CD4-positive, alpha-beta T cell treated with Interleukin-1 beta for 1 hour (primary cell): ENCODE results near the gene UBE2J2.

Experiments used
- DNase-seq, 2 donors: peaks; one replicate each; pipeline ENCODE4 v3.0.0-alpha.2; 2020 to 2022

Gene UBE2J2

DNA sequence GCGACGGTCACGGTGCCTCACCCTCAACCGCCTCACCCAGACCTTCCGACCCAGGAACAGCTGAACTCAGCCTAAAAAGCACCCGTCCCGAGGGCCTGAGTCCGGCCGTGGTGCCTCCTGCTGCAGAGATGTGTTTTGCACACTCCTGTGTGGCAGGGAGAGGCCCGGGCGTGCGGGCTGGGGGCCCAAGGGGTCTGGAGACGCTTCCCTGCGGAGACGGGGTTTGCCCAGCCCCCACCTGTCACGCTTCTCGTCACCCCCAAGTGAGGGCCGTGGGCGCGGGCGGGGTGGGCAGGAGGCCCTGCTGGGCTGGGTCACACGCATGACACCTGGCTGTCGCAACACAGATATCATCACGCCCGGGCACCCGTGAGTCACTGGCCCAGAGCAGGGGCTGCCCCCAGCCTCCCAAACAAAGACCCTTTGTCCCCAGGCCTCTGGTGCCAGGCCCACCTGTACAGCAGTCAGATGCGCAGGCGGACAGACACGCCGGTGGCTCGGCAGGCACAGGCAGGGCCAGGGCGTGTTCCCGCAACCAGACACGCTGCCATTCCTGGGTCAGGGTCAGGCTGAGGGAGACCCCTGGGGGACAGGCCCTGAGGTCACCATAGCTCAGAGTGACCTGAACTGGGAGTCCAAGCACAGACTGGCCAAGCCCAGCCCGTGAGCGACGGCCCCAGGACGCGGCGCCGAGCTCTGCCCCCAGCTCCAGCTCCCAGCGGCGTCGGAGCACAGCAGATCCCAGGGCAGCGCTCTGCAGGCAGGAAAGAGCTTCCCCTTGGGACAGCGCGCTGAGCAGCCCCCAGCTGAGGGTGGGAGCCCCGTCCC, 35.6 kb downstream of the UBE2J2 start:
- DNase-seq = no peak

DNA sequence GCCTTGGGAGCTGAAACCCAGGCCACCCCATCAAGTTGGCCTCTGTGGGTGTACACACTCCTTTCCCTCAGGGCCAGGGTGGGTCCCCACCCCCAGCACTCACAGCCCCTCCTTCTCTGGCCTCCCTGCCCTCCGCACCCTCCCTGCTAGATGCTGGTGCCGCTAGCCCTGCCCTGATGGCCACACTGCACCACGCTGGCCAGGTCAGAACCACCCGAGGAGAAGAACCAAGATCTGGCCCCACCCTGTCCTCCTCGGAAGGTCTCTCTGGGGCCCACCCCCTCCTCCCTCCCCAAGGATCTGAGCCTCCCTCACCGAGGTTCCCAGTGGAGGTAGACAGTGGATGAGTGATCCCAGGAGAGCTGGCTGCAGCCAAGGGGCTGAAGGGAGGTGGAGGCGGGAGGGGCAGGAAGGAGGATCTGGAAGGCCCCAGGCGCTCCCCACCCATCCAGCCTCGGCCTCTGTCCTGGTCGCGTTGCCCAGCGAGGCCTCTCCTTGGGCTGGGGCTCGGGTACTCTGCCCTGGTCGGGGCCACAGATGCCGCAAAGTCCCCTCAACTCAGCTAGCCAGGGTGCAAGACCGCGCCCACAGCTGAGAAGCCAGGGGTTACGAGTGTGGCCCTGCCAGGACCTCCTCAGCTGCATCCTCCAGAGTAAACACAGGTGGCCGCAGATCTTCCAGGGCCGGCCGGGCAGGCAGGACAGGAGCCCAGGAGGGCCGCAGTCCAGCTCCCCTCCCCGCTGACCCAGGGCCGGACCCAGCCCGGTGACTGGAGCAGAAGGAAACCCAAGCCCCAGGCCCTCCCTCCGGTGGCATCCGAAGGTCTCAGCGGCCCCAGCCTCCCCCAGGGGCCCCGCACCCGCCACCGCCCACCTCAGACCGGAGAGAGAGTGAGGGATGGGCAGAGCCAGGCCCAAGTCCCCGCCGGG, 36.4 kb downstream of the UBE2J2 start:
- no peak for DNase-seq

DNA sequence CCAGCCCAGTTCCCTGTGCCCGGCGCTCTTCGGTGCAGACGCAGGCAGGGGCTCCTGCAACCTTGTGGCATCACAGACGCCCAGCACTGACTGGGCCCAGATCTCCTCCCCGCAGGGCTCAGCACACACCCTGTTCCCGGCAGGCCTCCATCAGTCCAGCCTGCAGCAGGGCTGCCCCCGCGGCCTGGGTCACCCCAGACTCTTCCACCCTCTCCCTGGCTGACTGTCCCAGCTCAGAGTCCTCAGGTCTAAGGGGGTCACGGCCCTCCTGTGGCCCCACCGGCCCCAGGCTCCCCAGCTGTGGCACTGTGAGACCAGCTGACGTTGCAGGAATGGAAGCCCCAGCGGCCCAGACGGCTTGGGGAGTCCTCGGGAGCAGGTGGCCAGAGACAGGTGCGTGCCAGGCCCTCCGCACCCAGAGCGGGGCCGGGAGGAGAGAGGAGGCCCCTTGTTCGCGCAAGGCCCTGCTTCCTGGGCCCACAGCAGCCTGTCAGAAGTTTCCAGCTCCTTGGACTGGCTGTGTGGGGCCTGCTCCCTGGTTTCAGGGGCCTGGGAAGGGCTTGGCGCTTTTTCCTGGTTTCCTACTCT, 37.4 kb downstream of the UBE2J2 start:
- DNase-seq = no peak

DNA sequence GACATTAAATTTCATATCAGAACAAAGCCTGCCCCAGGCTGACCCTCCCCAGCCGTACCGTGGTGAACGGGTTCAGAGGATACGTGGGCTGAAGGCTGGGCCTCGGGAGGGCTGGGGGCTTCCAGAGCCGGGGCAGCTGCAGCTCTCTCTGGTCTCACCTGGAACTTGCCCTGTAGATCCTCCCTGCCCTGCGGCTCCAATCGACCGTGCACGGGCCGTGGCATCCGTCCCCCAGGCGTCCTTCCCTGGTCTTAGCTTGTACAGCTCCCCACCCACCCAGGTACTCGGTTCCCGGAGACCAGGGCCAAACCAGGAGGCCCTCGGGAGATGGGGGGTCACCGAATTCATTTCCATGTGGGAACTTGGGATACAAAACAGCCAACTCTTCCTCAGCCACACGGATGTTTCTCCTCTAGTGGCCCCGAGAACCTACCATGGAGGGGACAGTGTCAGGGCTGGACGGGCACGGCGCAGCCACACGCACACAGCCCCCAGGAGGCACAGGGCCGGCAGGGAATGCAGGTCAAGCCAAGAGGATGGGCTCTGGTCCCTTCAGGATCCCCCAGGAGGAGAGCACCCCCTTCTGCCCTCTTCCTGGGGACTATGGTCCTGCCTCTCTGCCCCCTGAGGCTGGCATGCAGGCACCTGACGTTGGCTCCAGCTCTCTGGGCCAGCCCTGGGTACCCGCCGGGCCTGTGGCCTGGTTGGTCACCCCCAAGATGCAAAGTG, 38.5 kb downstream of the UBE2J2 start:
- no peak for DNase-seq

DNA sequence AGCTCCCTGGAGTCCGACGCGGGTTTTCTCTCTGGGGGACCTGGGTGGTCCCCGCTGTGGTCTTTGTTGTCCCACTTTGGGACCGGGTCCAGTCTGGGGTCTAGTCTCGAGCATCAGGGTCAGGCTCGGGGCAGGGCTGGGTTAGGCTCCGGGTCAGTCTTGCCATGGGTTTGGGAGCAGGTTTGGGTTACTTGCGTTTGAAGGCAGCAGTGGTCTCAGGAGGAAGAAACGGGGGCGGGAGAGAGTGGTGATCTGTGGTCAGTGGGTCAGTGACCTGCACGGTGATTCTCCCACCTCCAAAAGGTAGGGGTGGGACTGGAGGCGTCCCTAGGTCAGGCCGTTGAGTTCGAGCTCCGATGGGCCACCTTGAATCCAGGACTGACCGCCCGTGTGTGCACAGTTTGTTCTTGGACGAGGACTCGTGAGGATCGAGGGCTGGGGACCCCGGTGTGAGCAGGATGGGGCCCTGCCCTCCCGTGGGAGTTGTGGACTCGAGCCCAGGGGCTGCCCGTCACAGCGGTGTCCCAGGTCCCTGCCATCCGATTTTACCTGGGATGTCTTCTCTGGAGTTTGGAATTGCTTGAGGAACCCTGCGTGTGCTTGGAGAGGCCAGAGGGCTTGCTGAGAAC, 39.4 kb downstream of the UBE2J2 start:
- no peak for DNase-seq

DNA sequence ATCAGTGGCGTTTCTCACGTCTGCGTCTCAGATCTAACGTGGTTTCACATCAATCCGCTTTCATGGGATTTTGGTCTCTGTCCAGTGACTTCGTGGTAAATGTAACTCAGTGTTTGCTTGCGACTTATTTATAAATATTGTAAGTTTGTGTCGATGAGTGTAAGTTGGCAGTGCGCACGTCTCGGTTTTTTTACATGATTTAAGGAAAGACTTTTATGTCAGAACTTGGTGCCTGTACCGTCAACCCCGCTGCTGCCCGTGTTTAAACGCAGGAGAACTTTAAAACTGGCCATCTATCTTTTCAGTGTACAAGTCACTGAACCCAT, 40.1 kb downstream of the UBE2J2 start:
- no peak for DNase-seq

DNA sequence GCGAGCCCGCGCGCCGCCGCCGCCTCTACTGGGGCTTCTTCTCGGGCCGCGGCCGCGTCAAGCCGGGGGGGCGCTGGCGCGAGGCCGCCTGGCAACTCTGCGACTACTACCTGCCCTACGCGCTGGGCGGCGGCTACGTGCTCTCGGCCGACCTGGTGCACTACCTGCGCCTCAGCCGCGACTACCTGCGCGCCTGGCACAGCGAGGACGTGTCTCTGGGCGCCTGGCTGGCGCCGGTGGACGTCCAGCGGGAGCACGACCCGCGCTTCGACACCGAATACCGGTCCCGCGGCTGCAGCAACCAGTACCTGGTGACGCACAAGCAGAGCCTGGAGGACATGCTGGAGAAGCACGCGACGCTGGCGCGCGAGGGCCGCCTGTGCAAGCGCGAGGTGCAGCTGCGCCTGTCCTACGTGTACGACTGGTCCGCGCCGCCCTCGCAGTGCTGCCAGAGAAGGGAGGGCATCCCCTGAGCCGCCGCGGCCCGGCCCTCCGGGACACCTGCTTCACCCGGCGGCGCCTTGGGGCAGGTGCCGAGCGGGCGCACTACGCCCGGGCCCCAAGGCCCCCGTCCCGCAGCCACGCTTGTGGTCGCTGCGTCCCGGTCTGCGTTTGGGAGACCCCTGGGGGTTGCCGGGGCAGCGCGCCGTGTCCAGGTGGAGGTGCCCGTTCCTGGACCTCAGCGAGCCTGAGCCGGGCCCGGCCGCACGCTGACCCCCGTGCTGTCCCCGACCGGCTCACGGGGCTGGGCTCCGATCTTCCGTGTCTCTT, 40.7 kb downstream of the UBE2J2 start:
- DNase-seq = no peak

DNA sequence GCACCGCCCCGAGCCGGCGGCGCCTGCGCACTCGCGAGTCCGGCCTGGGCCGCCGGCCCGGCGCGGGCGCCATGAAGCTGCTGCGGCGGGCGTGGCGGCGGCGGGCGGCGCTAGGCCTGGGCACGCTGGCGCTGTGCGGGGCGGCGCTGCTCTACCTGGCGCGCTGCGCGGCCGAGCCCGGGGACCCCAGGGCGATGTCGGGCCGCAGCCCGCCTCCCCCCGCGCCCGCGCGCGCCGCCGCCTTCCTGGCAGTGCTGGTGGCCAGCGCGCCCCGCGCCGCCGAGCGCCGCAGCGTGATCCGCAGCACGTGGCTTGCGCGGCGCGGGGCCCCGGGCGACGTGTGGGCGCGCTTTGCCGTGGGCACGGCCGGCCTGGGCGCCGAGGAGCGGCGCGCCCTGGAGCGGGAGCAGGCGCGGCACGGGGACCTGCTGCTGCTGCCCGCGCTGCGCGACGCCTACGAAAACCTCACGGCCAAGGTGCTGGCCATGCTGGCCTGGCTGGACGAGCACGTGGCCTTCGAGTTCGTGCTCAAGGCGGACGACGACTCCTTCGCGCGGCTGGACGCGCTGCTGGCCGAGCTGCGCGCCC, 41.4 kb downstream of the UBE2J2 start, which contains the start of gene B3GALT6:
TSS of gene B3GALT6 (plus strand) at position 30 of the 588 bp plus-strand sequence. CDS start at position 72, 42 bp downstream.
- no peak for DNase-seq

DNA sequence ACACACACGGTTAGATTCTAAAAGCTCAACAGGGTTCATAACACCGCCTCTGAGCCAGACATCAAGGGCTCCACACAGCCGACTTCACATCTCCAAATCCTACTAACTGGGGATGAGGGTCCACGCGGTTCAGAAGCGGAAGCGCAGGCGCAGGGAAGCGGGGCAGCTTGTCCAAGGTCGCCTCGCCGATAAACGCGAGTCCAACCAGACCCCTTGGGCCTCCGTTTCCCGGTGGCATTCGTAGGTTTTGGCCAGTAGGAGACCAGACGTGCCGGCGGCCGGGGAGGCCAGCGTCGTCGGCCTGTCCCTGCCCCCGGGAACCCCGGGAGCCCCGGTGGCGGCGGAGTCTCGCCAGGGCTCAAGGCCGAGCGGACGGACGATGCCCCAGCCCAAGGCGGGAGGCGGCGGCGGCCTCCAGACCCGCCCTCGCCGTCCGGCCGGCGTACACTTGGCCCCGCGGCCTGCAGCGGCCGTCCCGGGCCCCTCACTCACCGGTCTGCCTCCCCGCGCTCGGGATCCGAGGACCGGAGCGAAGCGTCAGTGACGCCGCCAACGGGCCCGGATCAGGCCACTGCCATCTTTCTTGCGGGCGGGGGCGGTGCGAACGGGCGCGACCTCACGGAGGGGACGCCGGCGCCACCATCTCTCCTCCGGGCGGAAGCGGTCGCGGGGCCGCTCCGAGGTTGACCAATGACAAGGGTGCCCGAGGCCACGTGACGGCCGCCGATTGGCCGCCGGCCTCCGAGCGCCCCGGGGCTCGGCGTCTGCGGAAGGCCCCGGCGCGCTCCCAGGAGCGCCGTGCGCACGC, 42.0 kb downstream of the UBE2J2 start, which contains the start of gene SDF4:
TSS of gene SDF4 (minus strand) at position 602 of the 808 bp plus-strand sequence. CDS start 3,229 bp downstream, outside the sequence.
- peak; percentile 97 to 98 for DNase-seq

DNA sequence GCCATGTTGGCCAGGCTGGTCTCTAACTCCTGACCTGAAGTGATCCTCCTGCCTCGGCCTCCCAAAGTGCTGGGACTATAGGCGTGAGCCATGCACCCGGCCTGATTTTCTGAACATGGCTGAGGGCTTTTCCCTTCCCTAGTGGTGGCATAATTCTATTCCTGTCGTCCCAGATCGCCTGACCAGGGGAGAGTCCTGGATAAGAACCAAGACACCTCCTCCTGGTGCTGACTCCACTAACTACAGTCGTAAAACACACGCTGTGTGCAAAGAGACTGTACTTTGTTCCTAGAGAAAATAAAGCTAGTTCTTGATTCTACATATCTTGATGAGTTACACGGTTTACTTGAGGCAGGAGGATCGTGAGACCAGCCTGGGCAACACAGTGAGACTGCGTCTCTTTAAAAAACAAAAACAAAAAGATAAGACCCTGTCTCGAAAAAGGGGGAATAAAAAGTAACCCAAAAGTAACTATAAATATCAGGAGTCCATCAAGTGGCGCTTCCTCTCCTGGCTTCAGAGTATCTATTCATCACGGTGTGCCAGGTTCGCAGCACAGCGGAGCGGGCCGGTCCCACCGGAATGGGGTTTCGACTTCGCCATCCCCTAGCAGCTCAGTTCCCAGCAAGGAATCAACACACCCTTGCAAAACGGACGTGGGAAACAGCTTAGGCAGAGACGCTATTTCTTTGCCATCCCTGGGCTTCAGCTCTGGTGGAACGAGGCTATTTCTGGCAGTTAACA, 42.8 kb downstream of the UBE2J2 start:
- no peak for DNase-seq

DNA sequence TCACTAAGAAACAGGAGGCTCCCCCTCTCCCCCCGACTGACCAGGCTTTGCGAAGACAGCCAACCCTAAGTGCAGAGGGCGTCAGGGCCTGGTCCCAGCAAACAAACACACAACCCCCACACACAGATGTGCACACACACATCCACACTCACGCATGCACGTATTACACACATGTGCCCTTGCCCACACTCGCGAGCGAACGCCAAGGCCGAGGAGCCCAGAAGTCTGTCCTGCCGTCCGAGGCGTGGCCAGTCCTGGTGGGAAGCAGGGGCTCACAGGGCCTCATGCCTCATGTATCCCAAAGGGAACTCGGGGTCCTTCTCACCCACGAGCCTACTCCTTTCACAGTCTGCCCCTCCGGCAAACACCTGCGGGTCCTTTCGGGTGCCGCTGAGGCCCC, 43.9 kb downstream of the UBE2J2 start:
- DNase-seq = no peak

DNA sequence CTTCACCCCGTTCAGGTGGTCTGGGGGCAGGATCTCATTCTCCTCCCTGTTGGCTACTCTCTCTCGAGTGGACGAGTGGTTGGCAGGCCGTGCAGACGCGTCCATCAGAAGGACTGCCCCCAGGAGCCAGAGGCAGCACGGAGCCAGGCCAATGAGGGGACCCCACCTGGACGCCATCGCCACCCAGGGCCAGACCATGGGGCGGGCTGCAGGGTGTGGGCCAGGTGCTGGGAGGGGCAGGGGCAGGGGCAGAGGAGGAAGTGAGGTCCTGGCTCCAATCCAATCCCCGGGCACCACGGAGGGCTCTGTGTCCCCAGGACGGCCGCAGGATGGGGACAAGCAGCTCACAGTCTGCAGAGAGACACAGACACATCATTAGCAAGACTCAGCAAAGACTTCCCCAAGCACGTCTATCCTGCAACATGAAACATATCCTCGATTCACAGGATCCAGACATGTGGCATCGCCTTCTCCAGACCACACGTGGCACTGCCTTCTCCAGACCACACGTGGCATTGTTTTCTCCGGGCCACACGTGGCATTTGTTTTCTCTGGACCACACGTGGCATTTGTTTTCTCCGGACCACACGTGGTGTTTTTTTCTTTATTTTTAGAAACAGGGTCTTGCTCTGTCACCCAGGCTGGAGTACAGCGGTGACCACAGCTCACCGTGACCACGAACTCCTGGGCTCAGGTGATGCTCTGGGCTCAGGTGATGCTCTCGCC, 44.9 kb downstream of the UBE2J2 start:
- no peak for DNase-seq

DNA sequence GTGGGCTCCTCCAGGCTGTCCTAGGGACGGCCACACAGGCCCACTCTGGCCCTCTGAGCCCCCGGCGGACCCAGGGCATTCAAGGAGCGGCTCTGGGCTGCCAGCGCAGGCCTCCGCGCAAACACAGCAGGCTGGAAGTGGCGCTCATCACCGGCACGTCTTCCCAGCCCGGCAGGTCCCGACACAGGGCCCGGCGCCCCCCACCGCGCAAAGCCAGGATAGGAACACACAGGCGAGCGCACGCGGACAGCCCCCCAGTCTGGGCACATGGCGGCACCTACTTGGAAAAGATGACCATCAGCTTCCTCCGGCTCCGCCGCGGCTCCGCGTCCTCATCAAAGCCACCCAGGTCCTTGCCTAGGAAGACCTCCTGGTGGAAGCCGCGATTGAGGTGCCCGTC, 45.5 kb downstream of the UBE2J2 start:
- DNase-seq = no peak

DNA sequence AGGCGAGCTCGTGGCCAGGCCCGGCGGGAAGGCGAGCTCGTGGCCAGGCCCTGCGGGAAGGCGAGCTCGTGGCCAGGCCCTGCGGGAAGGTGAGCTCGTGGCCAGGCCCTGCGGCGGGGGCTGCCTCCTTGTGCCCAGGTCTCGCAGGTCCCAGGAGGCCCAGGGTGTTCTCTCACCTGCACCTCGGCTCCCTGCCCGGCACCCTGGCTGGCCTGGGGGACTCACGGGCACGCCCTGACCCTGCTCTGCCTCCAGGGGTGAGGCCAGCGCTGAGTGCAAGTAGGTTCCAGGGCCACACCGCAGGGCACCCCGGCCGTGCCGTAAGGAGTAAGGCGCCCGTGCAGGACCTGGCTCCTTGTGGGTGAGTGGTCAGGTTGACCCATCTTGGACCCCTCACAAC, 46.3 kb downstream of the UBE2J2 start:
- no peak for DNase-seq

DNA sequence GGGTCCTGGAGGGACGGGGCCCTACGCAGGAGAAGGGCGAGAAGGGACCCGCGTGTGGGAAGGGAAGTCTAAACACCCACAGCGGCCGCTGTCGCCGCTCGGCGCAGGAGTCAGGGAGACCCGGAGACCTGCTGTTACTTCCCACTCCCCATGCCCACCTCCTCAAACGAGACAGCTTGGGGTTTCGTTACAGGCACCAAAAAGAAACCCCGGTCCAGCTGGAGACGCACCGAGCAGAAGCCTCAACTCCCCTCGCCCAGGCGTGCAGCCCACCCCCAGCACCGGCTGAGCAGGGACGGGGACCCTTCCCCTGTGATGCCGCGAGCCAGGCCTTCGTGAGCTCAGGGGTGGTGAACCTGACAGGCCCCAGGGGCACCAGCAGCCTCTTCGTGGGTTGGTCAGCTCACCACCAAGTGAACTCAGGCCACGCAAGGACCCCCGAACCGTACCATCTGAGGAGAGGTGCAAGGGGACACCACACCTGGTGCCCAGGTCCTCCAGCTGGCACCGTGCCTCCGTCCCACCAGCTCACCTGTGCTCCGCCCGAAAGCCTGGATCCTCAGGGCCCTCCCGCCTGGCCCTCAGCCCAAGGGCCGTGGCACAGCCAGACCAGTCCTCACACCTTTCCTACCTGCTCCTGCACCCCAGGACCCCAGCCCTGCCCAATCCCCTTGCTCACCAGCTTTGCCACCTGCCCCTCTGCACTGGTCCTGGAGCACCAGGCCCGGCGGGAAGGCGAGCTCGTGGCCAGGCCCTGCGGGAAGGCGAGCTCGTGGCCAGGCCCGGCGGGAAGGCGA, 46.9 kb downstream of the UBE2J2 start:
- DNase-seq = no peak

DNA sequence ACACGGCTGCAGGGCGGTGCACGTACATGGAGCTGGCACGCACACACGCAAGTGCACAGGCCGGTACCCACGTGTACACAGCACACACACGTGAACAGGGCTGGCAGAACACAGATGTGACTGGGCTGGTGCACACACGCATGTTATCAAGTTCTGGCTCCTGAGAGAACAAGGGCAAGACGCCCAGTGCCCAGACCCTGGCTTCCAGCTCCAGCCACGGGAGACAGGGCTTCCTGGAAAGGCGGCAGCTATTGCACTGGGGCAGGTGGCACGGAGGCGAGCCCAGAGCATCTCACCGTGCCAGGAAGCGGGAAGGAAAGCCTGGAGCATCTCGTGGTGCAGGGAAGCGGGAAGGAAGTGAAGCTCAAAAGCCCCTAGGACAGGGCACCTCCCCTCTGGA, 47.7 kb downstream of the UBE2J2 start:
- no peak for DNase-seq

DNA sequence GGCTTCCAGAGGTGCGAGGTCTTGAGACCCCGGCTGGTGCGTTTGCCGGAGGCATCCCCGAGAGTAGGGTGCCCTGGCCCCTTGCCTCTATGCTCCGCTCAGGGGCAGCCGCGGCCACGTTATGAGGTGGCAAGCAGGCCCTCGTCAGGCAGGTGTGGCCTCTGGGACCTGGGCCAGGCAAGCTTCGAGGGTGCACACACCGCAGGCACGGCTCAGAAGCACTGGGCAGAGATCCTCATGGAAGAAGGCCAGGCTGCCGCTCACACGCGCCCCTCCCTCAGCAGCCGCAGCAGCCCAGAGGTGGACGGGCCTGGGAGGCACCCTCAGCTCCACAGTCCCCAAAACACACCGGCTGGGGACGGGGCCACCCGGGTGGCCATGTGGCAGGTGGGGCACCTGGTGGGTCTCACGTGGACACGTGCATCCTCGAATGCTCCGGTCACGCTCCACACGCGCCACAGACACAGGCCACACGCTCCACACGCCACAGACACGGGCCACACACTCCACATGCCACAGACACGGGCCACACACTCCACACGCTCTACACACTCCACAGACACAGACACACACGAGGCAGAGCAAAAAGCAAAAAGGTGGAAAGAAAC, 48.3 kb downstream of the UBE2J2 start:
- DNase-seq = no peak
